Common myeloid progenitor, CD34-positive (primary cell): ENCODE results near the gene GRIK4.

Experiments
- CTCF ChIA-PET: fragments of 350-600 bp; sonication (Branson Sonifier 250); formaldehyde crosslinking; loops from one replicate; lab custom pipeline; 2021; ENCODE audit warnings: antibody characterized with exemption; lab: Charles Lee
- POLR2A ChIA-PET: fragments of 350-600 bp; sonication (Branson Sonifier 250); formaldehyde crosslinking; loops from one replicate; lab custom pipeline; 2021; ENCODE audit warnings: antibody characterized with exemption; lab: Charles Lee
- DNase-seq, 3 donors: peaks; one replicate each; pipeline versions ENCODE4 v3.0.0 to v3.0.0-alpha.2; 2013
- H3K27ac ChIP-seq, 2 experiments: 1 replicate in 1 of 2; 2 replicates in 1 of 2; pipeline ENCODE4 v1.7.0; 2013; ENCODE audit warnings: inconsistent platforms in 2 of 2, low read length in 2 of 2, mild to moderate bottlenecking in 2 of 2, low read depth in 1 of 2, moderate library complexity in 1 of 2; ENCODE audit not compliant: severe bottlenecking in 2 of 2, insufficient read depth in 1 of 2, poor library complexity in 1 of 2
- H3K27me3 ChIP-seq, 5 experiments: replicated peaks in 2 of 5; 1 replicate in 3 of 5; 2 replicates in 2 of 5; pipeline versions ENCODE4 v1.6.1 to v1.7.0; 2013; ENCODE audit warnings: low read length in 4 of 5, mild to moderate bottlenecking in 2 of 5, moderate library complexity in 2 of 5, inconsistent platforms in 1 of 5; ENCODE audit not compliant: insufficient read depth in 5 of 5, control insufficient read depth in 4 of 5
- H3K36me3 ChIP-seq, 4 experiments: 1 replicate in 2 of 4; 2 replicates in 2 of 4; pipeline versions ENCODE4 v1.6.1 to v1.7.0; 2013; ENCODE audit warnings: low read length in 3 of 4, control low read depth in 1 of 4, mild to moderate bottlenecking in 1 of 4; ENCODE audit not compliant: control insufficient read depth in 4 of 4, insufficient read depth in 4 of 4
- H3K4me1 ChIP-seq, 4 experiments: 1 replicate in 3 of 4; 2 replicates in 1 of 4; pipeline versions ENCODE4 v1.6.1 to v1.7.1; 2013; ENCODE audit warnings: low read length in 3 of 4, mild to moderate bottlenecking in 3 of 4, control low read depth in 1 of 4, inconsistent platforms in 1 of 4, moderate library complexity in 1 of 4; ENCODE audit not compliant: control insufficient read depth in 4 of 4, insufficient read depth in 4 of 4; ENCODE audit errors: control extremely low read depth in 1 of 4
- H3K4me3 ChIP-seq, 7 experiments: 1 replicate in 4 of 7; 2 replicates in 3 of 7; pipeline versions ENCODE4 v1.5.1 to v1.7.0; 2013; ENCODE audit warnings: mild to moderate bottlenecking in 7 of 7, low read length in 6 of 7, moderate library complexity in 6 of 7, inconsistent platforms in 2 of 7, low read depth in 2 of 7, control low read depth in 1 of 7; ENCODE audit not compliant: insufficient read depth in 4 of 7, control insufficient read depth in 1 of 7; ENCODE audit errors: extremely low read depth in 1 of 7
- H3K9me3 ChIP-seq, 5 experiments: 1 replicate in 4 of 5; 2 replicates in 1 of 5; pipeline versions ENCODE4 v1.6.1 to v1.7.1; 2013; ENCODE audit warnings: low read length in 4 of 5, mild to moderate bottlenecking in 2 of 5, inconsistent platforms in 1 of 5, low read depth in 1 of 5, moderate library complexity in 1 of 5; ENCODE audit not compliant: control insufficient read depth in 4 of 5, insufficient read depth in 2 of 5; ENCODE audit errors: control extremely low read depth in 1 of 5
- WGBS: methylation state at CpG from one replicate; pipeline ENCODE4 v1.1.5; 2013; ENCODE audit not compliant: insufficient coverage; 5-methylcytosine and 5-hydroxymethylcytosine counted together

GRIK4 gene

DNA sequence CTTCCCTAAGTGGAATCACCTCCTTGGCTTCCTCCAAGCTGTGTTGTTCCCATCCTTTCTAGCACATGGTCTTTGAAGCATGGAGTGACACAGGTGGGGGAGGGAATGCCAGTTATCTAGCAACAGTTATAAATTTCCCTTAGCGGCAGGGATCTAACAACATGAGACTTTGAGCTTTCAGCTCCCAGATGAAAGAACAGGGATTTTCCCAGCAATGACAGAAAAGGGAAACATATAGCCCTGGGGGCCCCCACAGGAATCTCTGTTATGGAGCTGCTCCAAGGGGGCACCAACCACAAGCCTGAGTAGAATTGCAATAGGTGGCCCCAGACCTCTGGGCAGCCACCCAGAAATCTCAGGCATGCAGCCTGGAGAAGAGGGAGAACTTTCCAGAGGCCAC lies 163.0 kb downstream of the GRIK4 start:
- Histone ChIP-seq H3K27ac (no peak overlapping the region), H3K36me3 (no peaks in the 10 kb centered on the region), H3K9me3 (no peaks in the 10 kb centered on the region), H3K4me1 (no peaks in the 10 kb centered on the region), H3K27me3 (peaks cover 0 to 26% (median 8%) of the 10 kb centered on the region in 5 experiments), H3K4me3 (no peak overlapping the region)
- WGBS: 100% methylated on average over 1 of the region's 1 CpG
- ChIA-PET POLR2A (no interaction called here), CTCF (no interaction called here)
- no peak for DNase-seq

DNA sequence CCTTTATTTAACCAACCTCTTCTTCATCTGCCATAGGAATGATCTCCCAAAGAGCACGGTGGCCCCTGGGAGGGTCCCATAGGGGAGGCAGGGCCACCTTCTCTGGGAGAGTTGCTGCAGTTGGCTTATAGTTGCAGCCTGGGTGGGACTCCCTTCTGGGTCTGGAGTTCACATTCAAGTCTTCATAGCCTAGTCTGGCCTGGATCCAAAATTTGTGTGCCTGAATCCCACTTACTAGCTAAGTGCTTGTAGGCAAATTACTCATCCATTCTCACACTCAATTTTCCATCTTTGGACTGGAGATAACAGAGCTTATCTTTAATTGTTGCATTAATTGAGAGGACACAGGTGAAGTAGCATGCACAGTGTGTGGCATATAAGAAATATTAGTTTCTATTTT lies 163.6 kb downstream of the GRIK4 start:
- H3K4me1 ChIP-seq: no peaks in the 10 kb centered on the region
- peaks cover 0 to 23% (median 8%) of the 10 kb centered on the region in 5 experiments for H3K27me3 ChIP-seq
- H3K4me3 ChIP-seq: no peak overlapping the region
- no peaks in the 10 kb centered on the region for H3K36me3 ChIP-seq
- DNase-seq: no peak
- WGBS: 60% methylated on average over 1 of the region's 1 CpG
- no peak overlapping the region for H3K27ac ChIP-seq
- no peaks in the 10 kb centered on the region for H3K9me3 ChIP-seq
- POLR2A ChIA-PET: no interaction called here
- CTCF ChIA-PET: interaction anchor here (1.7 kb wide), 1 partner anchor 10 kb away, joined by 11 read pairs; no protein-coding TSS in a partner anchor

DNA sequence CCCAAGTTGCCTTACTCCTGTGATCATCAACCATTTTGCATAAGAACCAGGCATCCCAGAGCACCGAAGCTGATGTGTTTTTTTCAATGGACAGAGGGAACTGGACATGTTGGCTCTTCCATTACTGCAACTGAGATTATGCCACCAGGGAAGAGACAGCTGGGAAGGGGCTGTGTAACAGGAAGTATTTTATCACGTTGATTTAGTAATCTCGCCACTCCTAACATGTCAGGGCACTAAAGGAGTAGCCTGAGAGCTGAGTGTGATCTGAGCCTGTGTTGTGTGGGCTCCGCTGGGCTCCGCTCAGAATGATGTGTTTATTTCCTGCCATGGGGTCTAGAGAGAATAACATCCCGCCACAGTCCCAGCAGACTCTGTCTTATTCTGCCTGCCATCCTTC lies 165.4 kb downstream of the GRIK4 start:
- 84% methylated on average over 6 of the region's 6 CpGs for WGBS
- H3K4me1 ChIP-seq: no peaks in the 10 kb centered on the region
- peaks cover 0 to 23% (median 11%) of the 10 kb centered on the region in 5 experiments for H3K27me3 ChIP-seq
- no peaks in the 10 kb centered on the region for H3K36me3 ChIP-seq
- no peak overlapping the region for H3K27ac ChIP-seq
- no peaks in the 10 kb centered on the region for H3K9me3 ChIP-seq
- ChIA-PET POLR2A (no interaction called here), CTCF (no interaction called here)
- no peak for DNase-seq
- no peak overlapping the region for H3K4me3 ChIP-seq

DNA sequence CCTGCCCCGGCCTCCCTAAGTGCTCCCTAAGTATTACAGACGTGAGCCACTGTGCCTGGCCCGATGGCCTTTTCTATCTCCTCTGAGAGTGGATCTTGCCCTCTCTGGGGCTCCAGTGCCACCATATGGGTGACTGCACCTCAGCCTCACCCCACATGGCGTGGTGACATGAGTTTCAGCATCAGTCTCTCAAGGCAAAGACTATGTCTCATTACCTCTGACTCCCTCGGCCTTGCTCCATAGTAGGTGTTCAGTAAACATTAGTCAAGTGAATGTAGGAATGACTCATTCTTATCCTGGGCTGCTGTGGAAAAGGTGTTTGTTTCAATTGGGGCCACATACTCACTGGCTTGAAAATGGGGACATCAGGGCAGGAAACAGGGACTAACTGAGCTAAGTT lies 168.8 kb downstream of the GRIK4 start:
- no peak overlapping the region for H3K27ac ChIP-seq
- no peak overlapping the region for H3K4me3 ChIP-seq
- H3K36me3 ChIP-seq: no peaks in the 10 kb centered on the region
- ChIA-PET CTCF (interaction anchor here (1.1 kb wide), 1 partner anchor 175 kb away, joined by 5 read pairs; no protein-coding TSS in a partner anchor), POLR2A (no interaction called here)
- DNase-seq: no peak
- H3K27me3 ChIP-seq: peaks cover 0 to 24% (median 10%) of the 10 kb centered on the region in 5 experiments
- WGBS: 100% methylated on average over 3 of the region's 5 CpGs
- H3K9me3 ChIP-seq: no peaks in the 10 kb centered on the region
- H3K4me1 ChIP-seq: no peaks in the 10 kb centered on the region

DNA sequence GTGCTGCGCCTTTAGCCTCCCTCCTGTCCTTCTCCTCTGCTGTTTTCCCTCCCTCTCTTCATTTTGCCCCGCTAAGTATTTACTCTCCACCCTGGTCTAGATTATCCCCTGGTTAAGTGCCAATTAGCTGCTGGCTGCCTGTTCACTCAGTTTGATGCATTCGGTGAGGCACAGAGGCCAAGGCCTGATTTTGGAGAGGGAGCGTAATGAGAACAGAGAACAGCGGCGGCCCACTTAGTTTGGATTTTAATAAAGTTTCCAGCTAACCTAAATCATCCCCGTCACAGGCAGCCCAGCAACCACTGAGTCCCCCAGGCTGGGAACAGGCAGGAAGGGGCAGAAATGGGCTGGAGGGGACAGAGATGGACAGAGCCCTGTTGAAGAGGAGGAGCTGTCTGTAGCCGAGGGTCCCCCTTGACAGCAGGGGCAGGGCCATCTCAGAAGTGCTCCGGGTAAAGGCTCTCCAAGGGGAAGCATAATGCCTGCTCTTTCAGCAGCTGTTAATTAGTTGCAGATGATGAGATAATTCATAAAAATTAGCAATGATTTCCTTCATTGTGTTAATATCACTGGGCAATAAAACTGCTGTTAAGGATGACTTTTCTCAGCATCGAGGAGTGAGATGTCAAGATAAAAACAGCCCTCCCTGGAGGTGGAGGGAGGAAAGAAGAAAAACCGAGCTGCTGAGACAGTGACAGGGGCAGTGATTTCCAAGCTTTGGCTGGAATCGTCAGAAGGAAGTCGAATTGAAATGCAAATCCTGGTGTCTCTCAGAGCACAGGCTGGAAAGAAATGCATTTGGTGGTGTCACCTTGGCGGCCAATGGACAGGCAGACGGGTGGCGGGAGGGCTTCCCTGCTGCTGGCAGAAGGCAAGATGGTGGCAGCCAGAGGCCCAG lies 170.1 kb downstream of the GRIK4 start:
- DNase-seq: no peak
- Histone ChIP-seq H3K27me3 (peaks cover 0 to 37% (median 7%) of the 10 kb centered on the region in 5 experiments), H3K9me3 (no peaks in the 10 kb centered on the region), H3K4me3 (no peak overlapping the region), H3K27ac (no peak overlapping the region), H3K4me1 (no peaks in the 10 kb centered on the region), H3K36me3 (no peaks in the 10 kb centered on the region)
- ChIA-PET CTCF (no interaction called here), POLR2A (no interaction called here)
- WGBS: 81% methylated on average over 10 of the region's 16 CpGs

DNA sequence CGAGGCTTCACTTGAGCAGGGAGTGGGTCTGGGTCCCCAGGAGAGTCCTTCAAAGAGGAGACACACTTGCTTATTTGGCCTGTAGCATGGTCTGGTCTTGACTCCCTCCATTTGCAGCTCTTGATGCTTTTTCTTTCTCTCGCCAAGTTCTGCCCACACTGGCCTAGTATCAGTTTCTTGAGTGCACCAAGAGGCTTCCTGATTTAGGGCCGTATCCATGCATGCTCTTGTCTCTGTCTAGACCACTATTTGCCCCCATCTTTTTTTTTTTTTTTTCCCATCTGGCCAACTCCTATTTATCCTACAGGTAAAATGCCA lies 170.7 kb downstream of the GRIK4 start:
- H3K27ac ChIP-seq: no peak overlapping the region
- H3K36me3 ChIP-seq: no peaks in the 10 kb centered on the region
- no peak for DNase-seq
- ChIA-PET POLR2A (no interaction called here), CTCF (no interaction called here)
- H3K4me1 ChIP-seq: no peaks in the 10 kb centered on the region
- H3K27me3 ChIP-seq: peaks cover 0 to 41% (median 6%) of the 10 kb centered on the region in 5 experiments
- H3K9me3 ChIP-seq: no peaks in the 10 kb centered on the region
- WGBS: 76% methylated on average over 3 of the region's 3 CpGs
- no peak overlapping the region for H3K4me3 ChIP-seq

DNA sequence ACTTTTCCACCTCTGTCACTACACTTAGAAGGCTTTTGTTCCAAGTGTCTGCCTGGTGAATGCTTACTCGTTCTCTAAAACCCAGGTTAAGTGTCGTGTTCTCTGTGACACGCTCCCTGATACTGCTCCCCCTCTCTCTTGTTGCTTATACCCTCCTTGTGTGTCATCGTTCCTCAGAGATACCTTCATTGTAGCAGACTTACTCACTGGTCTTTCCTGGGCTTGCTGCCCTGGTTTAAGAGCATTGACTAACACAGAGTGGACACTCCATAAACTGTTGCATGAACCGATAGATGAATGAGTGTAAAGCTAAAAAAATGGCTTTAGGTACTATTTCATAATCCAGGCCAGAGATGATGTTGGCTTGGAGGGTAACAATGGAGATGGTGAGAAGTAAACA lies 171.3 kb downstream of the GRIK4 start:
- CTCF ChIA-PET: interaction anchor here (0.6 to 4.7 kb wide), 2 partner anchors 14 to 174 kb away, joined by 3 to 38 read pairs; no protein-coding TSS in a partner anchor
- WGBS: 100% methylated on average over 4 of the region's 5 CpGs
- H3K27me3 ChIP-seq: peaks cover 0 to 45% (median 11%) of the 10 kb centered on the region in 5 experiments

More for the DNA sequence above, 171.3 kb downstream of the GRIK4 start:
- H3K36me3 ChIP-seq: no peaks in the 10 kb centered on the region
- H3K4me3 ChIP-seq: no peak overlapping the region
- POLR2A ChIA-PET: no interaction called here
- DNase-seq: no peak
- H3K27ac ChIP-seq: no peak overlapping the region
- H3K4me1 ChIP-seq: no peaks in the 10 kb centered on the region
- no peaks in the 10 kb centered on the region for H3K9me3 ChIP-seq
